H1 (cell line): ENCODE data around the gene ARHGAP6. TPM values are rescaled to one million over a fixed set of nuclear protein-coding genes. Genes with fewer than 3 reads are reported as not detected.

Source experiments
- CTCF ChIA-PET: fragments of 300-600 bp; sonication (Branson Sonifier 250); formaldehyde crosslinking; loops from one replicate; lab custom pipeline; 2021; ENCODE audit not compliant: partially characterized antibody; lab: Charles Lee
- POLR2A ChIA-PET: fragments of 300-600 bp; sonication (Branson Sonifier 250); formaldehyde crosslinking; loops from one replicate; lab custom pipeline; 2021; ENCODE audit warnings: inconsistent platforms; ENCODE audit not compliant: partially characterized antibody; lab: Charles Lee
- DNase-seq, 2 experiments: peaks; one replicate each; pipeline versions ENCODE4 v3.0.0 to v3.0.0-alpha.2; 2010 to 2022; ENCODE audit warnings: low spot score in 2 of 2, low read depth in 1 of 2, mixed read lengths in 1 of 2
- FAIRE-seq: peaks from 2 replicates; lab custom pipeline; 2011; peaks lifted over from hg19 to GRCh38; lab: Jason Lieb, UNC
- H2AFZ ChIP-seq: 2 replicates; pipeline ENCODE4 v1.8.1; 2012; ENCODE audit warnings: low read length, inconsistent platforms
- H2AK5ac ChIP-seq: 2 replicates; pipeline ENCODE4 v1.6.1; 2013; ENCODE audit warnings: low read depth, low read length
- H2BK120ac ChIP-seq: replicated peaks from 2 replicates; pipeline ENCODE3; 2013; ENCODE audit warnings: low read depth, low read length, inconsistent platforms
- H2BK12ac ChIP-seq: 2 replicates; pipeline ENCODE4 v1.6.1; 2013; ENCODE audit warnings: low read depth, low read length
- H2BK15ac ChIP-seq: 2 replicates; pipeline ENCODE4 v1.6.1; 2013; ENCODE audit warnings: low read length
- H2BK20ac ChIP-seq: 2 replicates; pipeline ENCODE4 v1.6.1; 2013; ENCODE audit warnings: low read length
- H2BK5ac ChIP-seq: 2 replicates; pipeline ENCODE4 v1.6.1; 2013; ENCODE audit warnings: low read depth, low read length
- H3K14ac ChIP-seq: 2 replicates; pipeline ENCODE4 v1.6.1; 2013; ENCODE audit warnings: inconsistent platforms; ENCODE audit not compliant: insufficient read length
- H3K18ac ChIP-seq: 2 replicates; pipeline ENCODE4 v1.6.1; 2013; ENCODE audit warnings: low read length; ENCODE audit errors: extremely low read depth
- H3K23ac ChIP-seq: 2 replicates; pipeline ENCODE4 v1.6.1; 2013; ENCODE audit warnings: inconsistent platforms; ENCODE audit not compliant: insufficient read length
- H3K23me2 ChIP-seq: 2 replicates; pipeline ENCODE4 v1.6.1; 2013; ENCODE audit warnings: low read depth, low read length
- H3K27ac ChIP-seq: 2 replicates; pipeline ENCODE4 v1.6.1; 2011; ENCODE audit warnings: low read depth, low read length, inconsistent platforms
- H3K27me3 ChIP-seq, 4 experiments: replicated peaks in 1 of 4; 1 replicate in 1 of 4; 2 replicates in 3 of 4; pipeline versions ENCODE4 v1.6.1 to v1.8.1; 2011 to 2013; ENCODE audit warnings: low read length in 3 of 4, mild to moderate bottlenecking in 3 of 4, inconsistent platforms in 2 of 4, mixed read lengths in 2 of 4, moderate library complexity in 1 of 4; ENCODE audit not compliant: control insufficient read depth in 3 of 4, insufficient read depth in 3 of 4; ENCODE audit errors: extremely low read depth in 1 of 4
- H3K36me3 ChIP-seq, 4 experiments: 2 replicates each; pipeline versions ENCODE4 v1.6.1 to v1.8.1; 2011 to 2013; ENCODE audit warnings: mild to moderate bottlenecking in 4 of 4, low read length in 3 of 4, moderate library complexity in 2 of 4, control low read depth in 1 of 4, inconsistent platforms in 1 of 4; ENCODE audit not compliant: insufficient read depth in 4 of 4, control insufficient read depth in 2 of 4
- H3K4ac ChIP-seq: replicated peaks from 2 replicates; pipeline ENCODE3; 2013; ENCODE audit warnings: low read length, low read depth, mixed read lengths, inconsistent platforms; ENCODE audit not compliant: insufficient read length
- H3K4me1 ChIP-seq, 4 experiments: replicated peaks in 1 of 4; 1 replicate in 1 of 4; 2 replicates in 3 of 4; pipeline versions ENCODE4 v1.6.1 to v1.8.1; 2011 to 2013; ENCODE audit warnings: low read length in 3 of 4, inconsistent platforms in 2 of 4, mixed read lengths in 1 of 4; ENCODE audit not compliant: insufficient read depth in 4 of 4, control insufficient read depth in 3 of 4
- H3K4me2 ChIP-seq, 2 experiments: 2 replicates each; pipeline versions ENCODE4 v1.6.1 to v1.8.1; 2011 to 2013; ENCODE audit warnings: low read depth in 2 of 2, low read length in 2 of 2, control low read depth in 1 of 2, inconsistent platforms in 1 of 2, mild to moderate bottlenecking in 1 of 2; ENCODE audit not compliant: insufficient read depth in 1 of 2
- H3K4me3 ChIP-seq, 4 experiments: fragments of 200-600, 300-600 bp in 1 of 4; sonication (generic), shearing (Covaris generic), sonication (Bioruptor Twin) in 1 of 4; 2 replicates each; pipeline versions ENCODE4 v1.5.1 to v1.8.1; 2011 to 2016; ENCODE audit warnings: low read length in 4 of 4, low read depth in 3 of 4, control low read depth in 2 of 4, inconsistent platforms in 2 of 4, mild to moderate bottlenecking in 2 of 4, mixed read lengths in 1 of 4, moderate library complexity in 1 of 4; ENCODE audit not compliant: insufficient read depth in 2 of 4; ENCODE audit errors: extremely low read depth in 1 of 4
- H3K56ac ChIP-seq: replicated peaks from 2 replicates; pipeline ENCODE3; 2013; ENCODE audit warnings: low read depth, mild to moderate bottlenecking, mixed read lengths, low read length, inconsistent platforms; ENCODE audit not compliant: insufficient read length
- H3K79me1 ChIP-seq: 2 replicates; pipeline ENCODE4 v1.6.1; 2013; ENCODE audit warnings: low read depth, low read length, control low read depth
- H3K79me2 ChIP-seq, 2 experiments: 2 replicates each; pipeline versions ENCODE4 v1.6.1 to v1.8.1; 2012 to 2013; ENCODE audit warnings: low read length in 2 of 2, mild to moderate bottlenecking in 2 of 2, inconsistent platforms in 1 of 2; ENCODE audit not compliant: insufficient read depth in 2 of 2, control insufficient read depth in 1 of 2
- H3K9ac ChIP-seq, 4 experiments: replicated peaks in 1 of 4; 1 replicate in 1 of 4; 2 replicates in 3 of 4; pipeline versions ENCODE4 v1.6.1 to v1.8.1; 2011 to 2013; ENCODE audit warnings: low read depth in 3 of 4, low read length in 3 of 4, control low read depth in 2 of 4, mild to moderate bottlenecking in 2 of 4, moderate library complexity in 2 of 4, inconsistent platforms in 1 of 4; ENCODE audit errors: extremely low read depth in 1 of 4
- H3K9me3 ChIP-seq, 2 experiments: 2 replicates each; pipeline versions ENCODE4 v1.6.1 to v1.8.1; 2012 to 2013; ENCODE audit warnings: mild to moderate bottlenecking in 2 of 2, moderate library complexity in 2 of 2, control low read depth in 1 of 2, inconsistent platforms in 1 of 2, low read depth in 1 of 2, low read length in 1 of 2, mixed read lengths in 1 of 2; ENCODE audit not compliant: insufficient read depth in 2 of 2
- H4K20me1 ChIP-seq, 2 experiments: replicated peaks in 1 of 2; 2 replicates each; pipeline versions ENCODE3 to v1.8.1; 2011 to 2013; ENCODE audit warnings: inconsistent platforms in 2 of 2, low read length in 2 of 2, mild to moderate bottlenecking in 1 of 2; ENCODE audit not compliant: insufficient read depth in 2 of 2, control insufficient read depth in 1 of 2
- H4K5ac ChIP-seq: 2 replicates; pipeline ENCODE4 v1.6.1; 2013; ENCODE audit warnings: low read length, low read depth, mixed read lengths, inconsistent platforms; ENCODE audit not compliant: insufficient read length
- H4K8ac ChIP-seq: 2 replicates; pipeline ENCODE4 v1.8.0; 2013; ENCODE audit warnings: mild to moderate bottlenecking, moderate library complexity, low read length, inconsistent platforms; ENCODE audit not compliant: insufficient read depth; ENCODE audit errors: extremely low read depth
- H4K91ac ChIP-seq: replicated peaks from 2 replicates; pipeline ENCODE3; 2013; ENCODE audit warnings: low read length, mixed read lengths, inconsistent platforms; ENCODE audit not compliant: insufficient read length
- BCL11A ChIP-seq, 2 experiments: IDR thresholded peaks; one replicate each; pipeline ENCODE4 v1.6.1; 2011; ENCODE audit warnings: low read depth in 2 of 2, low read length in 2 of 2, mild to moderate bottlenecking in 2 of 2
- BRCA1 ChIP-seq: IDR thresholded peaks from 2 replicates; pipeline ENCODE4 v1.6.1; 2012; ENCODE audit warnings: low read depth, low read length, improper control_type of control experiment
- CBX5 ChIP-seq: fragments of 300-800, 300-1000 bp; sonication (generic); IDR thresholded peaks from 2 replicates; pipeline ENCODE4 v1.7.1; 2016; ENCODE audit warnings: antibody characterized with exemption, low read length, low read depth
- CREB1 ChIP-seq: IDR thresholded peaks from 2 replicates; pipeline ENCODE4 v1.6.1; 2012; ENCODE audit warnings: inconsistent platforms
- GTF2F1 ChIP-seq: IDR thresholded peaks from 2 replicates; pipeline ENCODE4 v1.6.1; 2012; ENCODE audit warnings: low read depth, low read length, improper control_type of control experiment, borderline replicate concordance
- HDAC2 ChIP-seq, 2 experiments: fragments of 300-600 bp in 1 of 2; sonication (generic) in 1 of 2; IDR thresholded peaks; 2 replicates each; pipeline ENCODE4 v1.6.1; 2011 to 2012; ENCODE audit warnings: low read depth in 2 of 2, low read length in 2 of 2, mild to moderate bottlenecking in 2 of 2, moderate library complexity in 2 of 2, borderline replicate concordance in 1 of 2, inconsistent platforms in 1 of 2
- RAD21 ChIP-seq, 2 experiments: IDR thresholded peaks in 1 of 2; conservative IDR thresholded peaks in 1 of 2; 2 replicates each; pipeline ENCODE4 v1.6.1; 2011; ENCODE audit warnings: low read depth in 2 of 2, low read length in 2 of 2, improper control_type of control experiment in 1 of 2, inconsistent platforms in 1 of 2, mild to moderate bottlenecking in 1 of 2, moderate library complexity in 1 of 2
- RNF2 ChIP-seq: fragments of 200-900, 300-1000 bp; sonication (generic); IDR thresholded peaks from 2 replicates; pipeline ENCODE4 v1.7.1; 2016; ENCODE audit warnings: borderline replicate concordance, low read depth, mild to moderate bottlenecking, antibody characterized with exemption, low read length; ENCODE audit not compliant: poor library complexity, severe bottlenecking; ENCODE audit errors: missing control alignments
- RXRA ChIP-seq: IDR thresholded peaks from 2 replicates; pipeline ENCODE4 v1.6.1; 2011; ENCODE audit warnings: low read depth, mild to moderate bottlenecking, low read length, moderate library complexity; ENCODE audit not compliant: insufficient read depth
- TAF1 ChIP-seq: IDR thresholded peaks from 2 replicates; pipeline ENCODE4 v1.6.1; 2011; ENCODE audit warnings: mild to moderate bottlenecking, low read depth, low read length
- TBP ChIP-seq: IDR thresholded peaks from 2 replicates; pipeline ENCODE4 v1.6.1; 2011; ENCODE audit warnings: low read depth, low read length, improper control_type of control experiment
- YY1 ChIP-seq: IDR thresholded peaks from 2 replicates; pipeline ENCODE4 v1.6.1; 2011; ENCODE audit warnings: low read depth, mild to moderate bottlenecking, low read length
- polyA plus RNA-seq, 7 experiments: library from polyadenylated mRNA; depleted of rRNA in 3 of 7; stranded (reverse) in 5 of 7; unstranded in 2 of 7; fragments of >200 nt in 5 of 7; fragments of 200-250 nt in 2 of 7; gene quantifications; 1 replicate in 5 of 7; 2 replicates in 1 of 7; 4 replicates in 1 of 7; pipeline versions ENCODE4 v1.2.1 to v1.2.3, GENCODE V29; 2011 to 2013; ENCODE audit warnings: missing spikeins in 2 of 7, mixed read lengths in 2 of 7
- total RNA-seq: library from RNA; stranded (reverse); fragmentation: NEBNext Ultra II Directional; extraction: Animal tissue kit (Norgen Biotek cat#: 25700); gene quantifications from 2 replicates; pipeline ENCODE4 v1.2.1, GENCODE V29; 2021

ARHGAP6 gene
- total and polyA plus RNA-seq, 2 of the 8 experiments (the other 6 are each of a cell fraction or from before 2014, with no cell fraction given), result 0.35 to 0.82 TPM

GRCh38 chrX:11474576-11474975 is 191.1 kb downstream of the ARHGAP6 start:
- no peak for TF ChIP-seq RNF2
- no peak for TF ChIP-seq TBP
- no peak for TF ChIP-seq RXRA
- no peak for TF ChIP-seq GTF2F1
- no peak for TF ChIP-seq RAD21 (IDR thresholded peaks at IDR 0.05 in 1 of 2, conservative IDR thresholded peaks at IDR 0.05 in 1 of 2; ENCODE audit: low read depth in 2 of 2, low read length in 2 of 2)
- no peak for TF ChIP-seq HDAC2 (IDR thresholded peaks at IDR 0.05; ENCODE audit: borderline replicate concordance in 1 of 2, low read depth in 2 of 2, low read length in 2 of 2)
- no peak for TF ChIP-seq YY1
- TF ChIP-seq TAF1, result no peak
- no peak for TF ChIP-seq CREB1
- no peak for TF ChIP-seq BRCA1
- no peak for TF ChIP-seq BCL11A (IDR thresholded peaks at IDR 0.05; ENCODE audit: low read depth in 2 of 2, low read length in 2 of 2)
- no peak for TF ChIP-seq CBX5
- TF ChIP-seq, all 59 proteins: peak for 0
- no peak overlapping the region for H2BK20ac ChIP-seq
- H2BK5ac ChIP-seq, result no peak overlapping the region
- no peak overlapping the region for H2AFZ ChIP-seq
- DNase-seq, result no peak
- no peak overlapping the region for H3K4me3 ChIP-seq
- no peaks in the 10 kb centered on the region for H3K36me3 ChIP-seq
- H4K91ac ChIP-seq, result no peak overlapping the region
- no peak overlapping the region for H2BK12ac ChIP-seq
- H3K27me3 ChIP-seq, result no peaks in the 10 kb centered on the region
- no peaks in the 10 kb centered on the region for H3K79me2 ChIP-seq
- H3K27ac ChIP-seq, result no peak overlapping the region
- H3K18ac ChIP-seq, result no peak overlapping the region
- no peaks in the 10 kb centered on the region for H4K20me1 ChIP-seq
- no peak overlapping the region for H3K14ac ChIP-seq
- ChIA-PET CTCF (interaction anchor here (2.2 kb wide), 1 partner anchor 13 kb away, joined by 6 read pairs; no protein-coding TSS in a partner anchor), POLR2A (no interaction called here)
- H3K4me1 ChIP-seq, result peaks cover 0 to 2% (median 0%) of the 10 kb centered on the region in 4 experiments; a peak in 2 of 7 replicates
- H3K23me2 ChIP-seq, result no peaks in the 10 kb centered on the region
- no peak overlapping the region for H3K56ac ChIP-seq
- no peak overlapping the region for H3K4ac ChIP-seq
- no peak overlapping the region for H3K23ac ChIP-seq
- no peak overlapping the region for H2BK120ac ChIP-seq
- H3K4me2 ChIP-seq, result no peak overlapping the region
- no peak overlapping the region for H4K8ac ChIP-seq
- H3K9ac ChIP-seq, result no peak overlapping the region
- no peak for FAIRE-seq
- no peaks in the 10 kb centered on the region for H3K9me3 ChIP-seq
- no peaks in the 10 kb centered on the region for H3K79me1 ChIP-seq
- H4K5ac ChIP-seq, result no peak overlapping the region
- no peak overlapping the region for H2BK15ac ChIP-seq
- no peak overlapping the region for H2AK5ac ChIP-seq
